Activated gamma-delta T cell (primary cell): ENCODE results near the gene APEX2.
"Not testable (repeated sequence)": the region's sequence is repeated elsewhere in the genome, so short reads cannot be mapped to it uniquely, and the experiment has no call there.

Source experiments
- DNase-seq: peaks from one replicate; lab custom pipeline; 2025; lab: John Stamatoyannopoulos, UW

The APEX2 gene

GRCh38 chrX:55008571-55009358 is 8.6 kb downstream of the APEX2 start:
- no peak for DNase-seq

GRCh38 chrX:55011294-55011693 is 11.1 kb downstream of the APEX2 start:
- no peak for DNase-seq

DNA sequence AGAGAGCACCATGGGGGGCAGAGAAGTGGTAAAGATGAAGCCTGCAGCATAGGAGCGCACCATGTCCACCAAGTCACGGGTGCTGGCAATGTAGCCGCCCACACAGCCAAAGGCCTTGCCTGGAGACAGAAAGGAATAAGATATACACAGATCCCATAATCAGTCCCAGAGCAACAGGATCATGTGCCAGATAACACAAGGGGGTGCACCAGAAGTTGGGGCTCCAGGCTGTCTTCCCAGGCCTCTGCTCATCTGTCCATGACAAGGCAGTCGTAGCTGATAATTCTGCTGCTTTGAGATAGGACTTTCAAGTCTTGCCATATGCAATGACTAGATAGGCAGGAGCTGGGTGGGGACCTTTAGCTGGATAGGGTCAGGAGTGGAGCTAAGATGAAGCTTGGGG is 14.7 kb downstream of the APEX2 start:
- DNase-seq, result no peak

DNA sequence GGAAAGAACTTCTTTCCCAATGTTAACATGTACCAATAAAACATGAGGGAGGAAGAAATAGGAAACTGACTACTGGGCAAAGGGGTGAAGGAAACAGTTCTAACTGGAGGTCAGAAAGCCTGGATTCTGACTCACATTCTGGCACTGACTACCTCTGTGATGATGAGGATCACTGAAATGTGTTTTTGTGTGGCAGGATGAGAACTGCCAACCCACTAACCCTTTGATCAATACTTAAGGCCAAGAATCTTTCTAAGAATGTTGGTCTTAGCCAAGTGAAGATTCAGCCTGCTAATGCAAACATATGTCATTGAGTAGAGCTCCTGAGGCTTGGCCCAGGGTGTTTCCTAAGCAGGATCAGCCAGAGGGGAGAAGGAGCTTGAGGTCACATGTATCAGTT is 26.0 kb downstream of the APEX2 start:
- no peak for DNase-seq

- no peak for DNase-seq
Observed at GRCh38 chrX:55026840-55027239, 26.7 kb downstream of the APEX2 start.

- no peak for DNase-seq
Observed at GRCh38 chrX:55028040-55028439, 27.9 kb downstream of the APEX2 start.

DNA sequence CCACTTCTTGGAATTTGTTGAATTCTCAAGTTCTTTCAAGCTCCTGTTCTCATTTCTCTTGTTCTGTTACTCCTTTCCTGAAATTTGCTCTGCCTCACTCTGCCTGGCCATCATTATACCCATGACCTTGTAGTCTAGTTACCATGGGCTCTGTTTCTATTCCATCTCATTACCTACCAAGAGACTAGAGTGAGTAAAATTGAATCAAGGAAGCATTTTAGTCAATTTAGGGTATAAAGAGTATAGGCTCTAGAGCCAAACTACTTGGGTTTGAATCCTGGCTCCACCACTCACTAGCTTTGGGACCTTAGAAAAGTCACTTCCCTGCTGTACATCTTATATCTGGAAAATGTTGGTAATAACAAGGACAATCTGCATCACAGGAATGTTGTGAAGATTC is 28.4 kb downstream of the APEX2 start:
- DNase-seq, result no peak

- DNase-seq, result no peak
Observed at GRCh38 chrX:55029291-55029690, 29.1 kb downstream of the APEX2 start.

DNA sequence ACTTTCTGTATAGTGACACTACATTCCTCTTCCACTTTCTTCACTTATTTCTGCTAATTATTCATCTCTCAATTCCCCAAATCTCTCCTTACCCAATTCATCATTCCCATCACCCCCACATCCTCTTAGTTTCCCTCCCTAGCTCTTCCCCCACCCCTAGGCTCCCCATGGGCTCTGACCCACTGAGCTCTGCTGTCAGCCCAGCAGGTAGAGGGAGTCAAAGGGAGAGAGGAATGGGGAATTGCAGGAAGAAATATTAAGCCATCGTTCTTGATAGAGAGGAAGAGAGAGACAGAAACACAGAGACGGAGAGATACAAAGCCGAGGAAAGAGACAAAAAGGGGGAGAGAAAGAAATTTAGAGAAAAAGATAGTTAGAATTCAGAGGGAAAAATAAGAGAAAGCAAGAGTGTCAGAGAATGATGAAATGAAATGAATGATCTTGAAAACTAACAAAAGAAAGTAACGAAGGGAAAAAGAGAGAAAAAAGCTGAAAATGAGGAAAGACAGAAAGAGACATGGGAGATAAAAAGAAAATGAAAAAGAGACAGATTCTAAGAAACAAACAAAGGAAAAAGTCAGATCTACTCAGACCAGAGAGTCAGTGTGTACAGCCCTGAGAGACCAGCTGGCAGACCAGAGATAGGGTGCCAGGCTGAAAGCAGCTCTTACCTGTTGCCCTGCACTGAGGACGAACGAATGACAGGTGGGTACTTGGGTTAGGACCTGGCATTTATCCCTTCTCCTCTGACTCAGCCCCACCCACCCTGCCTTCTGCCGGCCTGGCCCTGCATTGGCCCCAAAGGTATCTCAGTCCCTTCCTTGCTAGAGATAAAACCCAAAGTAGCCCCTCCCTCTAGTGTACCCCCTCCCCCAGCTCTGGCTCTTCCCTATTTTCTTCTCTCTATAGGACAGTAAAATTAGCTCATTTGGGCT is 30.4 kb downstream of the APEX2 start, which contains the start of gene ALAS2:
TSS of gene ALAS2 (minus strand) at position 707 of the 935 bp plus-strand sequence. CDS start 4,977 bp downstream, outside the sequence.
- DNase-seq, result no peak

DNA sequence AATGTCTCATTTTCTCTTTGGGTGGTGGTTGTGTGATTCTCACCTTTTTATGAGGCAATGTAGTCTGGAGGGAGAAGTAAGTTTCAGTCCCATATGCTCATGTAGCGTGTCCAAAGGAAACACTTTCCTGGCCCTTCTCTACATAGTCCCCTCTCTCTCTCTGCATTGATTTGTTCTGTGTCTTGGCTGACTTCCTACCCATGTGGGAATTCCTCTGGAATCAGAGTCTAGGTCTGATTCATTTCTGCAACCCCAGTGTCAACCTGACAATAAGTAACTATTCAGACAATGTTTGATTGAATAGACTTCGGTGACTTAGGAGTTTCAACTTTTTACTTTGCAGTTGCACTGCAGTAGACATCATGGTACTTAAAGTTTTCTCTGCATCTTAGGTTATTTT is 33.3 kb downstream of the APEX2 start:
- no peak for DNase-seq

DNA sequence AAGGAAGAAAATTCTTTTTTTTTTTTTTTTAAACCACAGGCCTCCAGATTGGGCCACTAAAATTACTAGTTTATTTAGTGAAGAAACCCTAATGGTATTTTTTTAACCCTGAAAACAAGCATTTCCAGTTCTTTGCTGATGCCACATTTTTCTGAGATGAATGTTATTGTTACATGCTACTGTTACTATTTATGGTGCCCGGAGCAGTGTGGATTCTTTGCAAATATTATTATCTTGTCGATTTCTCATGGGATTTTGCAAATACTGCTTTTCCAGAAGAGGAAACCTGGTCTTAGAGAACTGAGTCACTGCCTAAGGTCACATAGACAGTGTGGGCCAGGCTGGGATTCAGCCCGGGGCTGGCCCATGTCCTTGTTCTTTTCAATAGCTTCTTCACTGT is 39.3 kb downstream of the APEX2 start:
- no peak for DNase-seq

DNA sequence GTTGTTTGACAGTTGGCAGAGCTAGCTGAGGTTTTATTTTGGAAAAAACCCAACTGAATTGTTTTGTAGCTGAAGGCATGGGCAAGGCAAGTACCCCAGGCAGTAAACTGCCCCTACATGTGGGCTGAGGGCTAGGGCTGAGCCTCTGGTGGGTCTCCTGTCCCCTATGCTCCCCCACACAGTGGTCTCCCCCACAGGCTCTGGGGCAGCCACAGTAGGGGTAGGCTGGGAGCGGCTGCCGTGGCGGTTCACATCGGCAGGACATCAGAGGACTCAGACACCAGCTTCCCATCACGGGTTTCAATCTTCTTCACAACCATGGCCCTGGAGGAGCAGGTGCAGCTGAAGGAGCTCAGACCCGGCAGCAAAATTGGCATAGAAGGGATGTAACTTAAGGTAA is 41.4 kb downstream of the APEX2 start:
- no peak for DNase-seq

GRCh38 chrX:55050599-55050998 is 50.4 kb downstream of the APEX2 start:
- not testable (repeated sequence) for DNase-seq

GRCh38 chrX:55056820-55057674 is 56.9 kb downstream of the APEX2 start:
- DNase-seq, result no peak

DNA sequence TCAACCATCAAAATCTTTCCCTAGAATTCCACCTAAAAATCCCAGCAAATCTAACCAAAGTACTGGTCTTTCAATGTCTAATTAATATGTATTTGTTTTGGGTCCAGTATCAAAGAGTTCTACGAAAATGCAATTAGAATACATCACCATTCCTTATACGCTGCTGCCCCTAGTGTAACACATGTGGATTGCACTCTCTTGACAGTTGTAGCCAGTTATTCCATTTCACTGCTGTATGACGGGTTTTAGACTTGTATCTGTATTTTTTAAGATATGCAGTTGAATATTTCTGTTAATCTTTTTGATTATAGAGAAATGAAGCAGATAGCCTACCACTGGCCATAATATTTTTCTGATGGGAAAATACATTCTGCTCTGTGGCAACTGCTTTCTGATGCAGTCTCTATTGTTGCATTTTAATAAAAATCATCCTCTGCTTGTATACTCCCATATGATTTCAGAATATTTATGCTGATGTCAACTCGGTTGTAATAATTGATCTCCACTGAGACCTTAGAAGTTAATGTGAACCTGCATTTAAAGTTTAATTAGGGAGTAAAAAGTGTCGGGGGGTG is 57.6 kb downstream of the APEX2 start:
- no peak for DNase-seq
